GF-D8 (cell line): ENCODE measurements around the gene ARHGAP15.

Experiments used
- DNase-seq: peaks from one replicate; lab custom pipeline; 2025; lab: John Stamatoyannopoulos, UW

The ARHGAP15 gene

DNA sequence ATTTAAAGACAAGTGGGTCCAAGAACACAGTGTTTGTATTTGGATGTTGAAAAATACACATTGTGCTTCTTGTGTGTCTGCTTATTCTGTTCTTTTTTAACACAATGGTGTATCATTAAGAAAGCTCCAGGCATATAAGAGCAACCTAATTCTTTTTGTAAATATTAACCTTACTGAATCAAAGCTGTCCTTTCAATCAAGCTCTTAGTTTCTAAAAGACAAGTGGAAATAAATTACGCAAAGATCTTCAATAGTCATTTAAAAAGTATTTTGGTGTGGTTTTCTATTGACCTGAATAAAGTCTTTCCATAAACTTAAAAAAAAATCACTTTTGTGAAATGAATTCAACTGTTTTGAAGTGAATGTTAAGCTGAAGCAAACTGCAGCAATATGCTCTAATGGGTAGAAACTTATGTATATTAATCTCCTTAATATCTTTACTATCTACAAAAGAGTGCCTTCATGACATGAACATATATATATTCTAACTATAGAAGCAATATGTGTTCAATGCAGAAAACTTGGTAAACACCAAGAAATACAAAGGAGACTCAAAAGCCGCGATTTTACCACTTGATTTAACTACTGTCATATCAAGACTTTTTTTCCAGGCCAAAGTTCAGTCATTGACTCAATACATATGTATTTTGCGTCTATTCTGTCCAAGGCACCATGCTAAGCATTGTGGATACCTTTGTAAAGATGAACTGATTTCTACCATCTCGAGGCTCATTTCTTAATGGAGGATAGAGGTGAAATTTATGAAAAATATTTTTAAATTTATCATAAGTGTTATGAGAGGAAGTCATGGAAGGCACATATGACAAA, 97.7 kb downstream of the ARHGAP15 start:
- DNase-seq: no peak

DNA sequence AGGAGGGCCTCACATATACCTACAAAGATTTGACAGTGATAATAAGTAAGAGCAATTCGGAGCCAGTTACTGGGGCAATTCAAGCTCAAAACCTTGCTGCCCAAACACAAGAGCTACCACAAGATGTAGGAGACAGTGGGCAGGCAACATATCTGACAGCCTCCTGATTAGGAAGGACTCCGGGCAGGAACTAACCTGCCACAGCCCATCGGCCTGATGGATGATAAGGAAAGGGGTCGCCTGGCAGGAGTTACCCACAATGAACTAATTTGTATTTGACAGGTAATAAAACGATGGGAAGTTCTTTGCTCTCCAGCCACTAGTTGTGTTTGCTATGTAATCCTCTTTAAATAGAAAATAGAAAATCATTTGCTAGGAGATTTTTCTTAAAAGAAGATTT, 100.2 kb downstream of the ARHGAP15 start:
- DNase-seq: no peak

DNA sequence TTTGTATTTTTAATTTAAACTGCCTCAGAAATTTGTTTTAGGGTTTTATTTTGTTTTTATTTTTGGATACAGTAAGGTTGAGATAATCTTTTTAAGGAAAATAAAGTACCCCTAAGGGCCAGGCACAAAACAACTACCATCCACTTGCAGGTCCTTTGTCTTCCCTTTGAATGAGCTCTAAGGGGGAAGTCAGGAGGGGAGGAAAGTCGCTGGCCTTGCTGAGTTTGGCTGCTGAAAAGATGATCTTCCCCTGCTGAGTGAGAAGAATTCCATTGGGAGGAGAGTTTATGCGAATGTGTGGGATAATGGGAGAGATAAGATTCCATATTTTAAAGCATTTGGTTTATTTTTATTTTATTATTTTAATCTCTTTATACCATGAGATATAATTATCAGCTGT, 100.7 kb downstream of the ARHGAP15 start:
- no peak for DNase-seq

DNA sequence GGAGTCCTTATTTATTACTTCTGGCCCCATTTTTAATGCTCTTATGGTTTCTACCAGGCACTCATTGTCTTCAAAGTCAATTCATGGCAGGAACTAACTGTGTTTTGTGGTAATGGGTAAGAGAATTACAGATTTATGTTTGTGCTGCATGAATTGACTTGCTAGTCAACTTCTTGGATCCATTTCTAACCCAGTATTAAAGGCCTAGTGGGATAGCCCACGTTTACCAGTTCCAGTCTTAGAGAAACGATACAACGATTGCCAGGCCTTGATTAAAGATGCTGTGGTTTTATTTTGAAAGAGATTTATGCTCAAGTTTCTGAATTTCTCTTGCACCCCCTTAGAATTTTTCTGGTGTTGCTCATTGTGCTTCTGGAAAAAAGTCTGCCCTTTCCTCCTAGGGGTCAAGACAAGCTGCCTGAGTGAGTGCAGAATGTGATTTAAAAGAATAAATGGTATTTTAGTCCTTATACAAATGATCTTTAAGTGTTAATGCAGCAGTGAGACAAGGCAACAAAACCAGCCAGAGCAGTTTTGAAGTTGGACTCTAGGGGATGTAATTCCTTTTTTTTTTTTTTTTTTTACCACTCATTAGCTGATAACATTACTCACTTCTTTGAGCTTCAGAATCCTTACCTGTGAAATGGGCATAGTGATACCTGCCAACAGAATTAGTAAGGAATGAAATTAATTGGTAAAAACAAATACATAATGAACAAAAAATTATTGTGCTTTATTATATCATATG, 101.5 kb downstream of the ARHGAP15 start:
- no peak for DNase-seq

DNA sequence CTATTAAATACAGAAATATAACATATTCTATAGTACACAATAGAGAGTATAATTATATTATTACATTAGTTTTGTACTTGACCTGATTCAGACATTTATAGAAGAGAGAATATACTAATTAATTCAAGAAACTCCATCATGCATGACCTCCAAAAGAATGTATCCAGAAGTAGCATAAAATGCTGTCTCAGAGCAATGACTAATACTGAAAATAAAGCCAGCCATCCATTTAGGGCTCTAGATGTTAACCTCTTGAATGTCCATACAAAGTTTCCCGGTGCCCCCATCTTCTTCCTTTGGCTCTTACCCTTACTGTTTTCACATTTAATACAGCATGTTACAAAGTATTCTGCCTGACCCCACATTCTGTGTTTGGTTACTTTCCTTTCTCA, 102.0 kb downstream of the ARHGAP15 start:
- no peak for DNase-seq

DNA sequence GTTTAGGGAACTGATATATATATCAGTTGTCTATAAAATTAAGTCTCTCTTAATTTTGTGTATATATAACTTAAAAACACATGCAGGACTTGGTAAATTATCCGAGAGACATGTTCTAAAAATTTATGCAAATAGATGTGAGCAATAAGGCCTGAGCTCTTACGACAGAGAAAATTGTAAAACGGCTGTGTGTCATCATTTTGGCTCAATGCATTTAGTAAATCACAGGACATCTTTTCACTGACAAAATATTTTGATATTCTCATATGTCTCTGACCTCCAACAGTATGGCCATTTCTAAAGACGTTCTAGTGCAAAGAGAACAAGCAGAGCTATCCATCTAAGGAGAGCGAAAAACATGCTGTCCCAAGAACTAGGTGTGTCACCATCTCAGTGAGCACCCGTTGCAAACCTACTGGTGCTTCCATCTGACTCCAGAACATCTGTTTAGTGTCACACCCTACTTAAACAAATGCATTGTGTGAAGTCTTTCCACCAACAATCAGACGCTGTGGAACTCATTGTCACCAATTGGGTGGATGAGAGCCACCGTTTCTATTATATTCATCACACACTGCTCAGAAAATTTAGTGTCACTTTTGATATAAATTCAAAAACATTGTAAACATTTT, 108.0 kb downstream of the ARHGAP15 start:
- no peak for DNase-seq

DNA sequence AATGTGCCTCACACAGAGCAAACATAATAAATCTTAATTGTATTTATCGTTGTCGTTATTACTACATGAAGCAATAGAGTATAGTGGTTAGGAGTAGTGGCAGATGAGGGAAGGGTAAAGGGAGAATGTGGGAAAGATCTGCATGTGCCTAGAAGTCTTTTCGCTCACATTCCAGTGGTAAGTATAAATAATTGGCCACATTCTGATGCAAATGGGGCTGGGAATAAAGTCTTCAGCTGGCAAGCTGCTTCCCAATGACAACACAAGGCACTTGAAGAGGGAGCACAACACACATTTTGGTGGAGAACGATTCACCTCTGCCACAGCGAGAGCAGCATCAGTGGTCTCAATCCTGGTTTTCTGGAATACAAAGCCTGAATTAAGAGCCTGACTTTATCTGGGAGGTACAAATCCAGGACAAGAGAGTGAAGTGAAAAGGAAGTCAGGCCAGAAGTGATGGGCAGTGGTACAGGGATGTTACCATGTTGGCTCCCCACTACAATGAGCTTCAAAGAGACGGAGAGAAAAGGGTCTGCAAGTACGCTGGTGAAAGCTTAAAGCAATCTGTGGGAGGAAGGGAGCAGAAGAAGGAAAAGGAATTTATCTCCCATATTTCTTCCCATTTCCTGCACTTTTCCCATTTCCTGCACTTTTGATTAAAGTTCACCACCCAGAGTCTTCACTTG, 112.3 kb downstream of the ARHGAP15 start:
- DNase-seq: no peak

DNA sequence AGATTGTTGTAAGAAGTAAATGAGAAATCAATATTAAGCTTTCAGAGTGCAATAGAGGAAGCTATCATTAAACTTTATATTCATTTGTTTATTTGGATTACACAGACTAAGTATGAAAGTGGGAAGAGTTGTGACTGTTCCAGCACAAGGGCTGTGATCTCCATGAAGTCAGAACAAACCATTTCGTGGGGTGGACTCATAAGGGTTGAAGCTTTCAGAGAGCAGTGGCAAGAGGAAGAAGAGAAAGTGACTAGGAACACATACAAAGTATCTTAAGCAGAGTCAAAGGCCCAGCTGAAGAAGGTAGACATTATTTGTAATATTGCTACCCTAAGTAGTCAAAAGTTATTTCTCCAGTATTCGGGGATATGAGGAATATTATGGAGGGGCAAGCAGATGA, 117.0 kb downstream of the ARHGAP15 start:
- DNase-seq: no peak

DNA sequence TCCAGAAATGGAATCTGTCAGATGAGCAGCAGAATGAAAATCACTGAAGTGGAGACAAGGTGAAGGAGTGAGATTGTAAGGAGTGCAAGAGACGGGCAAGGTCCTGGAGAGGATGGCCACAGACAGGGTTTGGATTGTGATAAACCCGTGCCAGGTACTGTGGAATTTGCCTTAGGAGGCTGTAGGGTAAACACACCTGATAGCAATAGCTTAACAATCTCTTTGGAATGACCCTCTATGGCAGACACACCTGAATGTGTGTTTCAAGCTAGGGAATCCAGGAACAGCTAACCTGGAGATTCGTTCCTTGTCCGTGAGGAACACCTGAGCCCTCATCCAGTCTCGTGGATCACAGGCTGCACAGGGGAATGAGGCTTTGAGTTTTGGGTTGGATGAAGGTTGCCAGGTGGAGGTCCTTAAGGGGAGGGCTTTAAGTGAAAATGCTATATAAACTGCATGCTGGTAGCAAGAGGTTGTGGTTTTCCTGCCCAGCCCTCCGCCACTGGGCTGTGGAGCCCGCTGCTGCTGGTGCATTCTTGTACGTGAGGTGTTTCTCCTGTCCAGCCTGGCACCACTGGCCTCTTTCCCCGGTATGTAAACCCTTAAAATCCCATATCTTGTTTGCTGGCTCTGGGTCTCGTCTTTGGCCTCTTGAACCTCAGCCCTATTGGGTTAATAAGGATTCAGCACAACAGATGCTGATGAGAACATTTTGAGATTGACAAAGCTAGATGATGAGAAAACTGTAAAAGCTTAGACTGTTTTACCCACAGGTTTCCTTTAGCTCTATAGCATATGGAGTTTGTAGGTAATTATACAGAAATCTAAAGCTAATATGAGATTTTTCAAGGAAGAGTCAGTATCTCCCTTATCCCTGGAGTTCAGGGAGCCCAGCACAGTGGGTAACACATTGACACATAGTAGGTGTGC, 117.9 kb downstream of the ARHGAP15 start:
- DNase-seq: no peak

DNA sequence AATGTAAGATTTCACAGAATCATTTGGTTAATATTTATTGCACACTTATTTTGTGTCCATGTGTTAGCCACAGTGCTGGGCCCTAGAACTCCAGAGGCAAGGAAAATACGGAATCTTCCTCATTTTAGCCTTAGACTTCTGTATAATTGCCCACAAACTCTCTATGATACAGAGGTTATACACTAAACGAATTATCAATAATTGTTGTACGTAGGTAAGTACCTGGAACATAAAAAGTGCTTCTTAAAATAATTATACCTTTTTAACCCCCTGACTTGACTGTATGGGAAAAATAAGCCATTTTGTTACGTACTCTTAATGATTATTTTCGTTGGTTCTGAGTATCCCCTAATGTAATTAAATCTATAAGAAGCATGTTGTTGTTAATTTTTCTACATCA, 119.4 kb downstream of the ARHGAP15 start:
- DNase-seq: no peak

DNA sequence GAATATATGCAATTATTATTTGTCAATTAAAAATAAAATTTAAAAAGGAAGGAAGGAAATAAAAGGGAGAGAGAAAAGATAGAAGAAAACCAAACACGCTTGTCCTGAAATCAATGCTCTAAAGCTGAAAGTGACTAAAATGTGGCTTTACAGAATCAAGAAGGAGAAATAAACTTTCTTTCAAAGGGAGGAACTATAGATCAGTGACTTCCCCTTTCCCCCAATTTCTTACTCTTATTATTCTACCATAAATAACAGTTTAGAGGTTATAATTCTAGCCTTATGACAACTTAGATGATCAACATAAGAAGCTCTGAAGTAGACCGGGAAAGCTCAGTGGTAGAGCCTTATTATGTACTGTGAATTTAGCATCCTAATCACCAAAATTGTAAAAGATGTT, 122.5 kb downstream of the ARHGAP15 start:
- no peak for DNase-seq

DNA sequence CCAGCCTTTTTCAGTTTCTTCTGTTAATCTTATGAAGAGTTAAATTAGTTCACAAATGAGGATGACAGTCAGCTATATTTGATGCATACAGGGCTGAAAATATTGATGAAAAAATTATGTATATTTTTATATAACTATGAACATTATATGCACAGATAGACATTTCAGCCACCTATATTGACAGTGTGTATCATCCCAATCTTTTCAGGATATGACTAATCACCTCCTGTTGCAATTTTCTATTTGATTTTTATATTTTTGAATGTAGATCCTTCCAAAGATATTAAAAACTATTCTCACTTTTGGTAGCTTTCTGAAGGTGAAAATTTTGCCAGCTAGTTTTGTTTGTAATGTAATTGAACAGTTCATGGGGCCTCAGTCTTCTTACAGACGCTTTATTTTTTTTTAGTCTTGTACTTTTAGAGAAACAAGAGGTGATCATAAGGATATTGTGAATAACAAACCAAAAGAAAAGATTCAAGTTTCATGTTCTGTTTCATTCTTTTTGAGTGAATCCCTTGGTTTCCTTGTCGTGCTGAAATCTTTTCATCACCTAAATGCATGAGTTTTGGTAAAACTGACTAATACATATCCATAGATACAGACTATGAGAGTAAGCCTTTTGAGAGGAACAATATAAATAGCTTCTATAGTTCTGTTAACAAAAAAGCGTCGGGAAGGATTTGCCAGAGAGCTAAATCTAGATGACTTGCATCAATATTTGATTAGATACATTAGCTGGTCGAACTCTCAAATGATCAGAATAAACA, 123.1 kb downstream of the ARHGAP15 start:
- DNase-seq: no peak

DNA sequence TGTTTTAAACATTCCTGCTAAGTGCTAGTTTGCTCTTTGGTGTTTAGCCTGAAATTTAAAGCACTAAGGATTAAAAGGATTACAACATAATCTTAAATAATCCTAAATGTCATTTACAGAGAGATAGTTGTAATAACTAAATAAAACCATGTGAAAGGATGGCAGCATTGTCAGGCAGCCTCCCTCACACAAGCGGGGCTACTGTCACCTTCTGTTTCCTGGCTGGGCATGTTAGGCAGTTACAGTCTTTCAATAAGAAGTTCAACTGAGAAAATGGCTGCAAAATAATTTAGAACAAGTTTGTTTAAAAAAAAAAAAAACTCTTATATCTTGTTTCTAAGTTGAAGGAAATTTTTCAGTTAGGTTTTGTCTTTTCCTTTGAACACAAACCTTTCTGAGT, 124.9 kb downstream of the ARHGAP15 start:
- no peak for DNase-seq

DNA sequence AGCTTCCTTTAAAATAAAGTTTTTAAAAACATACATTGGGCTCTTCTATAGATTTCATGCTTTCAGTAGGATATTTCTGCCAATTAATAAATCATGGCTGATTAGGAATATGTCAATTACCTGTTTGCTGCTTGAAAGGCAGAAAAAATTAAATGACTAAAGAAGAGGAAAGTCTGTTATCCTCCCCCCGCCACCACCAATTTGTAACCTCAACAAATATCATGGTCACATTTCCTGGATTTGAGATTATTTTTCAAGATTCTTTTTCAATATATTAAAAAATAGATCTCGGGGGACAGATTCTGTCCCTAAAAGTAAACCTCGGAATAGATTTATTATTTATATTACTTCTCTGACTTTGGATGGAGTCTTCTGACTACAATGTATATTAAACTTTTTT, 125.9 kb downstream of the ARHGAP15 start:
- DNase-seq: no peak

DNA sequence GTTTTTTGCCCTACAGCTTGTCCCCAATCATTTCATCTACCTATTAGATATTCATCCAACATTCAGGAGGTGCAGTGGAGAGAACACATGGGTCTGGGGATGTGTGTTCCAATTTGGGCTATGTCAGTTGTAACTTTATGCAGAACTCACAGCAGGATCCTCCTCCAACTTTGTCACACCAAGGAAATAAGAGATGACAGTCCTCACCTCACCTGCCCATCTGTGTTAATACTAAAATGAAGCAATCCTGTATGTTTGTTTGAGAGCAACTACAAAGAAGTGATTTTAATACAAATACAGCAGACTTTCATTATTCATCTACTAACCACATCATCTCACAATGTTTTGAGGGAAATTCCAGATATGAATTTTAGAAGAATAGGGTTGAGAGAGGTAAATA, 126.7 kb downstream of the ARHGAP15 start:
- no peak for DNase-seq

DNA sequence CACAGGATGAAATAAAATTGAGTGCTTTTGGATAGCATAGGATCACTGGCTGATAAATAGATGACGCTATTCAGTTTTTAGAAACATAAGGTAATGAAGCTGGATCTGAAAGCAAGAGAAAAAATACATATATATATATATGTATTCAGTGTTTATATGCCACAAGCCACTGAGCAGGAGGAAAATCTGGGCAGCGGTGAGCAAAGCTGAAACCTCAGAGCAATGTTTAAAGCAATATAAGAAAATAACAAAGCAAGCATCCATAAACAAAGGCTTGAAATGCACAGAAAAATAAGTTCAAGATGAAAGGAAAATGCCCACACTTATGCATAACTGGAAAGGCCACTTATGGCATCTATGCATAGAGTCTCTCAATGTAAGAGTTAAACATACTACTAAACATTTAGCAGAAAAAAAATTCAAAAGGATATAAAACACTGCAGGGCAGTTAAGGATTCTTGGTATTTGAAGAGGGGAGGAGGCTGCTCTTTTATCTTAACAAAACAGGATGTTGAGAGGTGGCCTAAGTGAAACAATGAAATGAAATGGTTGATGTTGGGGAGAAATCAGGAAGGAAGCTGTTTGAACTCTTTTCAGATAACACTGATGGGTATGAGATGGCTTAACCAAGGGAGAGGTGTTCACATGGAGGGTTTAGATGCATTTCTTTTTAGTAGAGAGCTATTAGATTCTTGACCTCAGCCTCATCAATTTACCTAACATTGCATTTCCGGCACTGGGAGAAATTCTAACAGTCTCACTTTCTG, 129.1 kb downstream of the ARHGAP15 start:
- peak; percentile 84 for DNase-seq

DNA sequence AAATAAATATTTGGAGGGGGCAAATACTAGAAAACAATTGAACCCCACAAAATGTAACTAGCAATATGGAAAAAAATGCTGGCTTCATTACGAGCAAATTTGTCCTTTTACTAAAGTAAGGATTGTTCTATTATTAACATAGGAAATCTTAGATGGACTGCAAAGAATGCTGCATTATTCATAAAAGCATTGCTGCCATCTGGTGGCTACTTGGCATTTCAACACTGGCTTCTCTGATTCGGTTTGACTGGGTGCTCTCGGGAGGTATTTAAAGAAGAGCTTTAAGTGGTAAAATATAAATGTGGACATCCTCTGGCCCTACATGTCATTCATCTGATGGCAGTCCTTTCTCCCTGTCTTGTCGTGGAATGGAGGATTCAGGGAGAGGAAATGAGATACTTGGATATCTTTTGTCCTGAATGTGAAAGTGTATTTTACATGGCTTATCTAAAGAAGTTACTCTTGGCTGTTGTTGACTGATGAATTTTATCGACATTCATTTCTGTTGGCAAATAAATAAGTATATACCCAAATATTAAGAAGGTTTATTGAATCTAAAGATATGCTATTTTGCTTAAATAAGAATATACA, 130.2 kb downstream of the ARHGAP15 start:
- DNase-seq: peak; percentile 49

DNA sequence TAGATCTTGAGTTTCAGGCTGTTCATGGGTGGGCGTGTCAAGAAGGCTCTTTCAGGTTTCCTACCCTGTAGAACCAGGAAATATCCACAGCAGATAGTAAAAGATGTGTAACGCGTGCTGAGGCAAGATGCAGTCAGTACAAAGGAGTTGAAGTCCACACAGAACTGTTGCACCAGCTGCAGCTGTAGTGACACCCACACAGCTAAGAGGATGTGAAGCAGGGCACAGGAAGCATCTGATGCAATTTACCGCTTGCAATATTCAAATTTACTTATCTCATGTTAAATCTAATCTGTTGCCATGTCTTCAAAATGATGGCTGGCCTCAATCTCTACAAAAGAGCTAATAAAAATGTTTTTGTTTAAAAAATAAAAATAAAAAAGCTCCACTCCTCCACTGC, 132.8 kb downstream of the ARHGAP15 start:
- peak; percentile 98 for DNase-seq

DNA sequence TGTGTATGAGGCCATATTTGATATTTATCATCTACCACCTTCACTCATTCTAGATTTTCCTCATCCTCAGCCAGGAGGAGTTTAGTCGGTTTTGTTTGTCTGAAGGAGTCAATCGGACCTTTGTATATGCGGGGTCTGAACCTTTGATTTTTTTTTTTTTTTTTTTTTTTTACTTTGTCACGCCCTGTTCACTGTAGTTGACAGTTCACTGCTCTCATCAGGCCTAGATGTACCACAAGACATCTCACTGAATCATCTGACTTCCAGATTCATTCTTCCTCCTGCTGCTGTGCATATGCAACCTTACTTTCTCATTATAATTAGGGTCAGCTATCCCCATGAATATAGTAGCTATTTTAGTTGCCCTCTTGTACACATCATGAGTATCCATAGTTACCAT, 133.2 kb downstream of the ARHGAP15 start:
- DNase-seq: no peak
